ENCODE measurements around the gene DENND1A.

GRCh38 chr9:123887837-123888236, 42.1 kb downstream of the DENND1A start:
- TF ChIP-seq CTCF (IDR thresholded peaks at IDR 0.05) (no peak), POLR2A (IDR thresholded peaks at IDR 0.05) (no peak)
